ENCODE data around the gene SLCO3A1.
A peak's percentile ranks its signal among the peaks of the same experiment; 100 is the strongest.

The SLCO3A1 gene

DNA sequence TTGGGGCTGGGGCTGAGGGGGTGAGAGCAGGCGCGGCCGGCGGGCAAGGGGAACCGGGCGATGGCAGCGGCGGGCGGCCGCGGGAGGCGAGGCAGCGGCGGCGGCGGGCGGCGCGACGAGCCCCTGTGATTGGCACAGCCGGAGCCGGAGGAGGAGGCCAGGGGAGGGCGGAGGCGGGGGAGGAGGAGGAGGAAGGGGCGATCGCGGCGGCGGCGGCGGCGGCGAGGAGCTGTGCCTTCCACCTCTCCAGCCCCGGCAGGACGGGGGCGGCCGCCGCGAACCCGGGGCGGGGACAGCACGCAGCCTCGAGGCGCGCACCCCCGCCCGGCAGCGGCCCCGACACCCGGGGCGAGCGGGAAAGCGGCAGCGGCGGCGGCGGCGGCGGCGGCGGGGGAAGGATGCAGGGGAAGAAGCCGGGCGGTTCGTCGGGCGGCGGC is at the start of gene SLCO3A1:
Gene SLCO3A1, plus strand, starts transcription at position 198 of the 437 bp plus-strand sequence.
- ATAC-seq: peak; percentile 25 to 30

- no peak for ATAC-seq
These were observed 46.4 kb upstream of the SLCO3A1 start for GRCh38 chr15:91807122-91807521.

GRCh38 chr15:91813924-91814323 is 39.6 kb upstream of the SLCO3A1 start:
- no peak for ATAC-seq

- no peak for ATAC-seq
These were observed 36.6 kb upstream of the SLCO3A1 start for GRCh38 chr15:91816942-91817341.

GRCh38 chr15:91821458-91821857 is 32.0 kb upstream of the SLCO3A1 start:
- ATAC-seq: no peak

DNA sequence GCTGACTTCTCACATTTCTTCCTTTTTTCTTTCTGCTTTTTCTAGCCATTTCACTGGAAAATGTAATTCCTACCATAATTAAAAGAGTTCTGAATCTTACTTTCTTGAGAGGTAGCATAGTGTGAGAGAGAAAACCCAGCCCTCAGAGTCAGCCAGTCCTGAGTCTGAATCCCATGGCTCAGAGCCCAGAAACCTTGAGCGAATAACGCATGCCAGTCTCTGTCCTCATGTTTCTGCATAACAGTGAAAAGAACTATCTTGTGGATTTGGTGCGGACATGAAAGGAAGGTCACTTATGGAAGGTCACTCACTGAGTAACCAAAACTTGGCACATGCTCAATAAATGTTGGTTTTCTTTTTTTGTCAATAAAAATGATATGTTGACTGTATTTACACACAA is 29.3 kb upstream of the SLCO3A1 start:
- no peak for ATAC-seq

- no peak for ATAC-seq
These were observed 27.1 kb upstream of the SLCO3A1 start for GRCh38 chr15:91826443-91826842.

DNA sequence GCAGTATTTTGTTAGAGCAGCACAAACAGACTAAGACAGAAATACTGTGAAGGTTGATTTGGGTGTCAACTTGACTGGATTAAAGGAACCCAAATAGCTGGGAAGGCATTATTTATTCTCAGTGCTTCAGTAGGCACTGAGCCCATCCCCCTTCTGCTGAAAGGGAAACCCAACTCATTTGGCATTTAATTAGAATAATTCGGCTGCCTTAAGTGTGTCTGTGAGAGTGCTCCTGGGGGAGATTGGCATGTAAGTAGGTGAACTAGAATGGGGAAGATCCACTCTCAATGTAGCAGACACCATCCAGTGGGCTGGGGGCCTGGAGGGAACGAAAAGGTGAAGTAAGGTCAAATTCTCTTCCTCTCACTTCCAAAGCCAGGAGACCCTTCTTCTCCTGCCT is 20.5 kb upstream of the SLCO3A1 start:
- no peak for ATAC-seq

DNA sequence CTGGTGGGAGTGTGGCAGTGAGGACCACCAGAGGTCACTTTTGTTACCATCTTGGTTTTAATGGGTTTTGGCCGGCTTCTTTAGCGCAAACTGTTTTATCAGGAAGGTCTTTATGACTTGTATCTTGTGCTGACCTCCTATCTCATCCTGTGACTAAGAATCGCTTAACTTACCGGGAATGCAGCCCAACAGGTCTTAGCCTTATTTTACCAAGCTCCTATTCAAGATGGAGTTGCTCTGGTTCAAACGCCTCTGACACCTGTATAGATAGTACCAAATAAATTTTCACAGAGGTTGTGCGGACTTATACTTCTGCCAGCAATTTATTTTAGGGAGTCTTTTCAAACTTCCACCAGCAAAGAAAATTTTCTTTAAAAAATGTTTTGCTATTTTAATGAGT is 13.6 kb upstream of the SLCO3A1 start:
- ATAC-seq: no peak

- ATAC-seq: no peak
These were observed 11.6 kb upstream of the SLCO3A1 start for GRCh38 chr15:91841861-91842260.

GRCh38 chr15:91844341-91844740 is 9.2 kb upstream of the SLCO3A1 start:
- ATAC-seq: no peak

- no peak for ATAC-seq
These were observed 8.6 kb upstream of the SLCO3A1 start for GRCh38 chr15:91844928-91845327.

DNA sequence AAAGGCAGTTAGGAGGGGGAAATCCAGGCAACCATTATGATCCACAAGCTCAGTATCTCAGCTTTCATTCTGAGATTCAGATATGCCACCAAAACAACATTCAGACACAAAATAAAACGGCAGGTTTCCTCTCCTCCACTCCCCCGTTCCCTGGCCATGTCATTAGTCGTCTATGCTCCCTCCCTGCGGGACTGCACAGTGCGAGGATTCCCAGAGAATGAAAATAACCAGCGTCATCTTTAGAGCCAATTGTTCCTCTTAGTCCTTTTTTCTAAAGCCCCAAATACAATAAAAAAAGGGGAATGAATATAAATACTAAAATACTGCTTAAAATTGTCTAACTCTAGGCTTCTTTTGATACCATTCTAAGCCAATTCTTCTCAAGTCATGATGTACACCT is 7.8 kb upstream of the SLCO3A1 start:
- no peak for ATAC-seq

DNA sequence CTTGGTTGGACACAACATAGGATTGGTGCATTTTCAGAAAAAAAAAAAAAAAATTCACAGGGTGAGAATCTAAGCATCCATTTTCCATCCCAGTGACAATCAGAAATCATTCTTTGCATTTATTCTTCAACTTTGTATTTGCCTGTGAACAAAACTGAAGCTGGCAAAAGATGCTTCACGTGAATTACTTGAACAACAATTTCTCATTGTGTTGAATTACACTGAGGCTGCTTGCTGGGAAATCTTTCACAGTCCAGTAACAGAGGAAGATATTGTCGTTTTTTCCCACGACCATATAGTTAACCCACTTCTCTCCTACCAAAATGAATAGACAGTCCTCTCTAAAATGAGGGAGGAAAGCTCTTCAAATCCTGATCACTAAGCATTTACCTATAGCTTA is 4.3 kb upstream of the SLCO3A1 start:
- ATAC-seq: no peak

- ATAC-seq: no peak
These were observed 3.8 kb upstream of the SLCO3A1 start for GRCh38 chr15:91849749-91850161.

- ATAC-seq: peak; percentile 49 to 55
These were observed 582 bp upstream of the SLCO3A1 start for GRCh38 chr15:91852741-91853510.

DNA sequence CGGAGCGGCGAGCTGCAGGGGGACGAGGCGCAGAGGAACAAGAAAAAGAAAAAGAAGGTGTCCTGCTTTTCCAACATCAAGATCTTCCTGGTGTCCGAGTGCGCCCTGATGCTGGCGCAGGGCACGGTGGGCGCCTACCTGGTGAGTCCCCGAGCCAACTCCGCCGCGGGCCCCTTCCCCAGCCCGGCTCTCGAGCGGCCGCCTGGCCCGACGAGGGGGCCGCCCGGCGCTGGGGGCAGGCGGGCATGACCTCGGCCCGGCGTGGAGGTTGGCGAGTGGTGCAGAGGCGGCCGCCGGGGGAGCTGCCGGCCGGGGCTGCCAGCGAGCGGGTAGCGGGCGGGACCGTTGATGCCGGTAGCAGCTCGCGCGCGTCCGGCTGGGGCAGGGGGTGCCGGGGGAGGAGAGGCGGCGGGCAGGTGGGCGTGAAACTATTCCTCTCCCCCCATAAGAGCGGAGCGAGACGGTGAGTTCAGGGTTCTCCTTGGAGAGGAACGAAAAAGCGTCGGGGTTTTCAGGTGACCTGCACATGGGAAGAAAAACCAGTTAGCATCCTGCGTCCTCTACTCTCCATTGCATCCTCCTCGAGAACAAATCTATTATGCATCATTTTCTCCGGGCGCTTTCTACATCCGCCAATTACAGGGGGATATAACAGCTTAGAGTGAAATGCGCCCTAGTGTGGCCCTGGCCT is 585 bp downstream of the SLCO3A1 start:
- peak in 1 of 2 donors; percentile 10 for ATAC-seq

DNA sequence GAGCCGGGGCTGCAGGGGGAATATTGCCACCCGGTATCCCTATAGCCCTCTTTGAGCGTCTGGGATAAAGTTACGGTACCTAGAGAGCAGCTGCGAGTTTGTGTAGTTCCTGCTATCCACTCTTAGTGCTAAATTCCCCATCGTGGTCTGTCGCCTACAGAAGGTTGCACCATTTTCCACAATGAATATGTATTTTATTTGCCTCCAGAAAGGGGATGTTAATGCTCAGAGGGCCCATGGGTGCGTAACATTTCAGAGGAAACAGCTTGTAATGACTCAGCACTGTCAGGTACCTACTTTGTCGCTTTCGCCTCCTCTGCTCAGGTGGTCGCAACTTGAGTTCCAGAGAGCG is 1.1 kb downstream of the SLCO3A1 start:
- ATAC-seq: peak in 1 of 2 donors; percentile 7

DNA sequence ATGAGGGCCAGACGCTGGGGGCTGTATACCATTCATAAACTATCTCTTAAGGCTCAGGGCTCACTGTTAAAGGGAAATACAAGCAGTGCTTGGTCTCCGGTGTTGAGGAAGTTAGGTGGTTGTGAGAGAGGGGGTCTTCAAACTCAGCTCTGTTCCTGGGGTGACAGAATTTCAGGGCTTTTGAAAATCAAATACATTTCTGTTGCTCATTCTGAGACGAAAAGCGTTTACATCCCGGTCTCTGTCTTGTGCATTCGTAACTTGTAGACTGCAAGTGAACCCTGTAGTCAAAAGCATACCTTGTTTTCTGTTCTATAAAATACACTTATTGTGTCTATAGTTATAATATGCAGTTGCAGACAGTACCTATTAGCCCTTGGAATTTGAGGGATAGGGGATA is 1.7 kb downstream of the SLCO3A1 start:
- ATAC-seq: no peak

DNA sequence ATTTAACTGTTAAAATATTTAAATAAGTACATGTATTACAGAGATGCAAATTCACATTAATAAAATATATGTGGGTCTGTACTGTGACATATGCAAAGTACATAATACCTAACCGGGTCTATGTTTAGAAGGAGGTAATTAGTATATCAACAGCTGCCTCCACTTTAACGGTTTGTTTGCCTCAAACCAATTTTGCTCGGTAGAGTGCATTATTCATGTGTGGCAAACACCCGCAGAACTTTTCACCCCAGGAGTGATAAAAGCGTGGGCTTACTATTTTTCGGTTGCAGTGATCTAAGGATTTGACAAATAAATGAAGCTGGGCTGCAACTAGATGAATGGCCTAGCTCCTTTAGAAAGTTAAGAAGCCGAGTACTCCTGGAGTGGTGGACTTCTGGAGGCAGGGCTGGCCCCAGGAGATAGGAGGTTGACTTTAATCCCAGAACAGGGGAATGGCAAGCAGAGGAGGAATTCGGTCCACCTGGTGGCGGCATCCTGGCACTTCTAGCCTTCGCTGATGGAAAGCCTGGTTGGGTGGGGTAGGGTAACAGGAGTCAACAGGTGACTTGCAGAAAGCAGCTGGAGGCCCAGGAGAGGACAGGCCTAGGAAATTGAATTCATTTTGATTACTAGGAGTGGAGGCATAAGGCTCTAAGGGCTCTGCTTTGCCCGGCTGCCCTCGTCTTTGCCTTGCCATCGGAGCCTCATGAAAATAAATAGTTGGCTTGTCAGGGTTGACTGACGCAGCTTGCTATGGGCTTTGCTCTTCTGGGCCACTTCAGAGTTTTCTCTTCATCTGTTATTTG is 2.4 kb downstream of the SLCO3A1 start:
- ATAC-seq: no peak

DNA sequence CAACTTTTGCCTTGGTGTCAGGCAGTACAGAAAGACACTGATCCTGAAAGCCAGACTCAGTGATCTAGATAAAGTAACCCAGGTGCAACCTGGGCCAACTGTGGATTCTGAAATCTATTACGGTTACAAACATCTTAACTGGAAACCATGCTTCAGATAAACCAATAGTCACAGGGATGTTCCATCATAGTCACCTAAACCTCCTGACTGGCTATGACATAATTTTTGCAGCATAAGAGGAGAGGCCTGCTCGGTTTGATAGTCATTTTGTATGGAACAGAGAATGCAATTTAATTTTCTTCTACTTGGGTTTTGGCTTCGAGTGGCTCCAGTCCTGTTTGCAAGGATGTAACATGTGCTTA is 3.7 kb downstream of the SLCO3A1 start:
- no peak for ATAC-seq

GRCh38 chr15:91857772-91858171 is 4.3 kb downstream of the SLCO3A1 start:
- peak; percentile 72 to 79 for ATAC-seq

- no peak for ATAC-seq
These were observed 7.0 kb downstream of the SLCO3A1 start for GRCh38 chr15:91860498-91860897.

DNA sequence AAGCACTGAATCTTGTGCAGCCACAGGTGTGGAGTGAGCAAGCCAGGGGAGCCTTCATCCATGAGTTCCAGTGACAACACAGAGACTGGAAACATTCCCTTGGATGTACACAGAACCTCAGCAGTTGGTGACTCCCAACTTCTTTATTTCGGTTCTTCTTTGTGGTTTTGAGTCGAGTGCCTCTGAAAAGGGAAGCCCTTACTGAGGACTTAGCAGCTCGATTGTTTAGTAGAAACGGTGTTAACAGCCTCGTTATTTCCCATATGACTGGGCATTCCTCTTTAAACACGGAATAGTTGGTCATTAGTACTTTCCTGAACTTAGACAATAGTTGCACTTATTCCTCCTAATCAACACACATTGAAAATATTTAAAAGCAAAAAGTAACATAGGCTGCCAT is 7.7 kb downstream of the SLCO3A1 start:
- ATAC-seq: no peak

Measured in activated CD4-positive, CD25-positive, alpha-beta regulatory T cell treated with anti-CD3 and anti-CD28 coated beads, Interleukin-2, amount 50 U/mL, for 24 hours (primary cell).